HG03378 (cell line): ENCODE measurements around the gene ZSCAN10.
"Not testable (repeated sequence)": the region's sequence is repeated elsewhere in the genome, so short reads cannot be mapped to it uniquely, and the experiment has no call there.

Experiments used
- ATAC-seq: cut with Tn5 transposase; IDR thresholded peaks from one replicate; pipeline ENCODE4 v1.9.1; 2021; ENCODE audit warnings: mild to moderate bottlenecking, moderate library complexity; ENCODE audit not compliant: unreplicated experiment

Gene ZSCAN10

DNA sequence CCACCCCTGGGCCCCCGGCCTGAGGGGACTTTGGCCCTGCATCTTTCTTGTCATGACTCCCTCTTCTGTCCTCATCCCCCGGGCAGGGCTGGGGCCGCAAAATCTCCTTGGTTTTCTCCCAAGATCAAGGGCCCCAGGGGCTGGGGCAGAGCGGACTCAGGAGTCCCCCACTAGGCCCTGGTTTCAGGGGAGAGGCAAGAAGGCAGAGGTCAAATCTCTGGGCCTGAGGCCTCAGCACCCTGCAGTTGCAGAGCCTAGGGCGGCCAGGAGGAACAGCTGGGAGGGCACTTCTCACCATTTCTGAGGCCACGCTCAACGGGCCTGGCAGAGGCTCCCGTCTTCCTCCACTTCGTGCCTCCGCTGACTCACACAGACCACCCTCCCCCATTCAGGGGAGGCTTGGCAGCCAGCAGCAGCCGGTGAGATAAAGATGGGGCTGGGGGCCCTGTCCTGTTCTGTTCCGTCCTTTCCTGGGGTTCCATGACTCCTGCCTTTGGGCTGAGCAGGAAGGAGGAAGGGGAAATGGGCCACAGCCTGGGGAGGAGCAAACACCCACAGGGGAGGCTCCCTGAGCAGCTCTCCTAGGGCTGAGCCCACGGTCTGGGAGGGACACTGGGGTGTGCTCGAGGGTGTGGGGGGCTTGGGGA lies 12.4 kb downstream of the ZSCAN10 start:
- ATAC-seq, result no peak

GRCh38 chr16:3085868-3086595 lies 13.1 kb downstream of the ZSCAN10 start:
- ATAC-seq, result no peak

GRCh38 chr16:3084969-3085670 lies 14.0 kb downstream of the ZSCAN10 start:
- no peak for ATAC-seq

DNA sequence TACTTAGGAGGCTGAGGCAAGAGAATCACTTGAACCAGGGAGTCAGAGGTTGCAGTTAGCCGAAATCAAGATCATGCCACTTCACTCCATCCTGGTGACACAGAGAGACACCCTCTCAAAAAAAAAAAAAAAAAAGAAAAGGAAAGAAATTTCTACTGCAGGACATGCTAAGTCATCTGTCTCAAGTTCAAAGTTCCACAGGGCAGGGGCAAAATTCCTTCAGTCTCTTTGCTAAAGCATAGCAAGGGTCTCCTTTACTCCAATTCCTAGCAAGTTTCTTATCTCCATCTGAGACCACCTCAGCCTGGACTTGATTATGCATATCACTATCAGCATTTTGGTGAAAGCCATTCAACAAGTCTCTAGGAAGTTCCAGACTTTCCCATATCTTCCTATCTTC lies 14.6 kb downstream of the ZSCAN10 start:
- ATAC-seq, result no peak

DNA sequence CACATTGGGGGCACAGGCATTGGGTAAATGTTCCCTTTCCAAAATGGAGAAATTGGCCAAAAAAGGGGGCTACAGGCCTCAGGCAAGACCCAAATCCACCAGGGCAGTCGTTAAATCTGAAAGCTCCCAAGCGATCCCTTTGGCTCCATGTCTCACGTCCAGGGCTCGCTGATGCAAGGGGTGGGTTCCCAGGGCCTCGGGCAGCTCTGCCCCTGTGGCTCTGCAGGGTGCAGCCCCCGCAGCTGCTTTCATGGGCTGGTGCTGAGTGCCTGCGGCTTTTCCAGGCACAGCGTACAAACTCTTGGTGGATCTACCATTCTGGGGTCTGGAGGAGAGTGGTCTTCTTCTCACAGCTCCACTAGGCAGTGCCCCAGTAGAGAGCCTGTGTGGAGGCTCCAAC lies 15.7 kb downstream of the ZSCAN10 start:
- not testable (repeated sequence) for ATAC-seq

- not testable (repeated sequence) for ATAC-seq
These were observed 17.1 kb downstream of the ZSCAN10 start for GRCh38 chr16:3081957-3082356.

DNA sequence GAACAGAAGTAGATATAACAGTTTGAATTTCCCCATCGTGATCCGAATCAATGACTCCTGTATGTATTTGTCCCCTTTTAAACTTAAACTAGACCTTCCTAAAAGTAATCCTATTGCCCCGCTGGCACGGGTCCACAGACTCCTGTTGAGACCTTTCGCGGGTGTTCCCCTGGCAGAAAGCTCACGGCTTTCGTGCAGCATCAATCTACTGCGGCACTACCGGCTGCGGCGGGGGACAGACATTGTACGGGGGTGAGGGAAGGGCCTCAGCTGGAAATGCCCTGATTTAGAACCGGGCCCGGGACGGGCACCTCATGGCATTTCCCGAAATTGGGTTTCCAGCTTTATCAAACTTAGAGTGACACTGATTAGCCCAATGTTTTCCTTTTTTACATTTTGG lies 19.1 kb downstream of the ZSCAN10 start:
- no peak for ATAC-seq

DNA sequence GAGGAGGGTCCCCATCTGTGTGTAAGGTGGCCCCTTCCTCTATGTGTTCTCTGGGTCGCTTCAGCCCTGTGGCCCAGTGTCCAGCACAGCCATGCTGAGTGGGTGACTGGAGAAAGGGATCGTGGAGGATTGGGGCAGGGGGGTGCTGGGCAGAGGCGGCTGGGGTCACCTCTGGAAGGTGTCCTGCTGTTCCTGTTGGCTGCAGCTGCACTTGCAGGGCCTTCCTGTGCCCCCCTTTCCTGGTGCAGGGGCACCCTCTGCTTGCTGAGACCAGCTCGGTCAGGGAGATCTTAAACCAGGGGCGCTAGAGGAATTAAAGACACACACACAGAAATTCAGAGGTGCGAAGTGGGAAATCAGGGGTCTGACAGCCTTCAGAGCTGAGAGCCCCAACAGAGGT lies 22.5 kb downstream of the ZSCAN10 start:
- no peak for ATAC-seq

DNA sequence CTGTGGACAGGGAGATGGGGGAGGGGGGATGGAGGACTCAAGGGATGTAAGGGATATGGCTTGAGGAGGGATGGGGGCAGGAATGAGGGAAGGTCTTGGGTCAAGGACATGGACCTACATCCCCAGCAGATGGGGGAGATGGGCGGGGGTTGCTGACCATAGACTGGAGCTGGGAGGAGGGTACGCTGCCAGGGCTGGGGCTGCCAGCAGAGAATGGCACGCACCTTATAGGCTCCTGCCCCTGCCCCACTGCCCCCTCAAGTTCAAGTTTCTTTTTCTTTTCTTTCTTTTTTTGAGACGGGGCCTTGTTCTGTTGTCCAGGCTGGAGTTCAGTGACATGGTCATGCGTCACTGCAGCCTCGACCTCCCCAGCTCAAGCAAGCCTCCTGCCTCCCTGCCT lies 23.1 kb downstream of the ZSCAN10 start:
- not testable (repeated sequence) for ATAC-seq

- no peak for ATAC-seq
These were observed 23.6 kb downstream of the ZSCAN10 start for GRCh38 chr16:3075523-3075915.

DNA sequence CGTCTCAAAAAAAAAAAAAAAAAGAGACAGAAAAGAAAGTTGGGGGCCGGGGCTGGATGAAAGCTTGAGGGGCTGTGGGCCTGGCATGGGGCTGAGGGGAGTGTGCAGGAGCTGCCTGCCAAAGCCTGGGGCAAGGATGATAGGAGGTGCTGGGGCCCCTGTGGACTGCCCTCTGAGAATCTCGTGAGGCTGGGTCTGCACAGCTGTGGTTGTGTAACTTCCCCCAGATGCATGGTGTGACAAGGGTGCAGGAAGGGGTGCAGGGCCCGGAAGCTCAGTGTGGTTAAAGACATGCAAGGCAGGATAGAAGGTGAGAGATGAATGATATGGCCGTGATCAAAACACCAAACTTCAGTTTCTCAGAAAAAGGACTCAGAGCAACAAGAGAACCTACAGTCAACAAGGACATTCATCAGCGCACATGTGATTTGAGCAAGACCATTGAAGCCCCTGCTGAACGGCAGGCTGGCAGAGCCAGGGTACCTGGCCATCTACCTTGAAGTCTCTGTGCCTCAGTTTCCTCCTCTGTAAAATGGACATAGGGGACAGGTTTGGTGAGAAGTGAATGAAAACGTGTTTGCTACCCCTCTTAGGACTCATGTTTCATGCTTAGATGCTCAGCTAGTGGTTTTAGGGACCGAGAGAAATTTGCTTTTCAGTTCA lies 24.1 kb downstream of the ZSCAN10 start:
- ATAC-seq, result peak; percentile 60

GRCh38 chr16:3073448-3073847 lies 25.6 kb downstream of the ZSCAN10 start:
- ATAC-seq, result no peak

GRCh38 chr16:3072576-3073263 lies 26.4 kb downstream of the ZSCAN10 start:
- not testable (repeated sequence) for ATAC-seq

- ATAC-seq, result not testable (repeated sequence)
These were observed 26.9 kb downstream of the ZSCAN10 start for GRCh38 chr16:3072148-3072547.

GRCh38 chr16:3071655-3072054 lies 27.4 kb downstream of the ZSCAN10 start:
- ATAC-seq, result no peak

DNA sequence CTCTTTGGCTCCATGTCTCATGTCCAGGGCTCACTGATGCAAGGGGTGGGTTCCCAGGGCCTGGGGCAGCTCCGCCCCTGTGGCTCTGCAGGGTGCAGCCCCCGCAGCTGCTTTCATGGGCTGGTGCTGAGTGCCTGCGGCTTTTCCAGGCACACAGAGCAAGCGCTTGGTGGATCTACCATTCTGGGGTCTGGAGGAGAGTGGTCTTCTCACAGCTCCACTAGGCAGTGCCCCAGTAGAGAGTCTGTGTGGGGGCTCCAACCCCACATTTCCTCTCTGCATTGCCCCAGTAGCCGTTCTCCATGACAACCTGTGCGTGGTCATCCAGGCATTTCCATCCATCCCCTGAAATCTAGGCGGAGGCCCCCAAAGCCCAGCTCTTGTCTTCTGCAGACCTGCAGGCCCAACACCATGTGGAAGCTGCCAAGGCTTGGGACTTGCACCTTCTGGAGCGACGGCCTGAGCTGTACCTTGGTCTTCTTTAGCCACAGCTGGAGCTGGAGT lies 28.4 kb downstream of the ZSCAN10 start:
- no peak for ATAC-seq

DNA sequence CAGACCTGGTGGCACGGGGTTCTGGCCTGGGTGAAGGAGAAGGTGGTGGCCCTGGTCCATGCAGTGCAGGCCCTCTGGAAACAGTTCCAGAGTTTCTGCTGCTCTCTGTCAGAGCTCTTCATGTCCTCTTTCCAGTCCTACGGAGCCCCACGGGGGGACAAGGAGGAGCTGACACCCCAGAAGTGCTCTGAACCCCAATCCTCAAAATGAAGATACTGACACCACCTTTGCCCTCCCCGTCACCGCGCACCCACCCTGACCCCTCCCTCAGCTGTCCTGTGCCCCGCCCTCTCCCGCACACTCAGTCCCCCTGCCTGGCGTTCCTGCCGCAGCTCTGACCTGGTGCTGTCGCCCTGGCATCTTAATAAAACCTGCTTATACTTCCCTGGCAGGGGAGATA lies 29.9 kb downstream of the ZSCAN10 start:
- ATAC-seq, result not testable (repeated sequence)

DNA sequence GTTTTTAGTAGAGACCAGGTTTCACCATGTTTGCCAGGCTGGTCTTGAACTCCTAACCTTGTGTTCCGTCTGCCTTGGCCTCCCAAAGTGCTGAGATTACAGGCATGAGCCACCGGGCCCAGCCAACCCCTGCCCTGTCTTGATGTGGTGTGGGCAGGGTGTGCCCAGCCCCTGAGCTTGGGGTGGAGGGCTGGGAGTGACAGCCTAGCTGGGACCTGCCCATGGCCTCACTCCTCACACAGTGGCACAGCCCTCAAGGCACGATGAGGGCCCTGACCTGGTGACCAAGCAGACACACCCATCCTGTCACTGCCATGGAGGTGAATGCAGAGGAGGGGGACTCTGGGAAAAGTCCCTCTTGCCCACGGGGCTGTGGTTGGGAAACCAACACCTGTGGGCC lies 30.6 kb downstream of the ZSCAN10 start:
- ATAC-seq, result no peak

- ATAC-seq, result no peak
These were observed 32.7 kb downstream of the ZSCAN10 start for GRCh38 chr16:3066440-3066748.

GRCh38 chr16:3065742-3066439 lies 33.2 kb downstream of the ZSCAN10 start:
- ATAC-seq, result no peak
